ENCODE data around the gene TLE1.
"Not testable (repeated sequence)": the region's sequence is repeated elsewhere in the genome, so short reads cannot be mapped to it uniquely, and the experiment has no call there.

Gene TLE1

GRCh38 chr9:81652058-81652687, 37.2 kb downstream of the TLE1 start:
- DNase-seq, result no peak

GRCh38 chr9:81650586-81651515, 38.5 kb downstream of the TLE1 start:
- no peak for DNase-seq

DNA sequence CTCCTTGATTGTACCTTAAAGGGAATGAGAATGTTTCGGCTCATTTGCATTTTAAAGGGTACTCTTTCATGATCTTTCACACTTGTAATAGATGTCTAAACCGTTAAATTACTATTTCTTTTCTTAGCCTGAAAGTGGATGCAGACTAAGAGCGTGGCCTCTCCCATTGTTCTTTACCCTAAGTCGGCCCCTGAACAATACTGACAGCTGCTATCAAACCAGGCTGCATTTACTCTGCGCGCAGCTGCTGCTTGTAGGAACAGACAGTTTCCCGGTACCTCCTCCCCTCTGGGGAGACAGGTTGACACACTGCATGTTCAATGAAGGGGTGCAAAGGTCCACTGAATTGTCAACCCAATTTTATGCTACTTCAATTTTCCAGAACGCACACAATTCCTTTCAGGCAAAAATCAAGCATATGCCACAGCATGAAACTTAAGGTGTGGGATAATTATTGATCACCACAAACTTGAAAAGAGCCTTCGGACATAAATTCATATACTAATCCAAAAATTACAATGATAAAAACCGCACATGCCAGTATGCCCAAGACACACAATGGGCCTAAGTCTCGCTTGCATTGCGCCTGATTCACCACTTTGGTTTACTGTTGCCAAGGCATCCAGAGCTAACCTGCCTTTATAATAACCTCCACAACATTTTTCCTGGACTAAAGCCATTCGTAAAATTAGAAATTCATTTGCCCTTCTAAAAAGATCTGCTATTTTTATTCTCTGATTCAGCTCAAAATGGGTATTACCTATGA, 39.7 kb downstream of the TLE1 start:
- peak; percentile 41 for DNase-seq

GRCh38 chr9:81648891-81649290, 40.5 kb downstream of the TLE1 start:
- no peak for DNase-seq

GRCh38 chr9:81646337-81646736, 43.0 kb downstream of the TLE1 start:
- no peak for DNase-seq

- DNase-seq, result not testable (repeated sequence)
These were observed 44.8 kb downstream of the TLE1 start for GRCh38 chr9:81644513-81644912.

DNA sequence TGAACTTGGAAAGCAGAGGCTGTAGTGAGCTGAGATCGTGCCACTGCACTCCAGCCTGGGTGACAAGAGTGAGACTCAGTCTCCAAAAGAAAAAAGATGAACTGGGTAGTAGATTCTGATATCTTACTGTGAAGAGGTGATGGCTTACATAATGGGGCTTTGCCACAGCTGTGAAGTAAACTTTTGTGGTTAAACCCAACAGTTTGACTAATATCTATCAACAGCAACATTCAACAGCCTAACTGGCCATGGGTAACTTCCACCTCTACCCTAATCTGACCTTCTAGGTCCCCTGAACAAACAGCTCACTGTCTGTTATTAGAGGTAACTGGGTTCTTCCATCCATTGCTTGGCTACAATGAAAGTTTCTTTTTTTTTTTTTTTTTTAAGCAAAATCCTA, 52.1 kb downstream of the TLE1 start:
- no peak for DNase-seq

- DNase-seq, result no peak
These were observed 53.1 kb downstream of the TLE1 start for GRCh38 chr9:81636255-81636599.

- no peak for DNase-seq
These were observed 53.7 kb downstream of the TLE1 start for GRCh38 chr9:81635521-81636254.

DNA sequence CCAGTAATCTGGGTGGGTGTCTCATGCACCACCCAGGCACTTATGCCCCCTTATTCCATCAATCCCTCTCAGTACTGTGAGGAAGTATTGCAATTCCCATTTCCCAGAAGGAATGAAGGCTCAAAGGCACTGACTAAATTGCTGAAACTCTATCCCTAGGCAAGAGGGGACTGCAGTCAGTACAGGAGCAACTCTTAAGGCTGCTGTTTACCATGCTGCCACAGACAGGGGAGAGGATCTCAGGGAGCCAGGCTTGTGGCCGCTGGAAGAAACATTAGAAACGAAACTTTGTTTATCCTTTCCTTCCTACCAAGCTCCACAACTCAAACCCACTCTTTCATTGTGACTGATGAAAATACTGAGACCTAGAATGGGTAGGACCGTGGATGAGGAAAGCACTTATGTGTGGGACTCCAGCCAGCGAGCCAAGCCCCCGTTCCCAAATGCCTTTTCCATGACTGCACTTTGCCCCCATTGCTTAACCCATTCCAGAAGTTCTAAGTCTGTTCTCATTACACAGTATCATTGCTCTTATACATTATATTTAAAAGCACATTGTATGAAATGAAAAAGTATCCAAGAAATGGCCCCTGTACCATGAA, 54.3 kb downstream of the TLE1 start:
- no peak for DNase-seq

DNA sequence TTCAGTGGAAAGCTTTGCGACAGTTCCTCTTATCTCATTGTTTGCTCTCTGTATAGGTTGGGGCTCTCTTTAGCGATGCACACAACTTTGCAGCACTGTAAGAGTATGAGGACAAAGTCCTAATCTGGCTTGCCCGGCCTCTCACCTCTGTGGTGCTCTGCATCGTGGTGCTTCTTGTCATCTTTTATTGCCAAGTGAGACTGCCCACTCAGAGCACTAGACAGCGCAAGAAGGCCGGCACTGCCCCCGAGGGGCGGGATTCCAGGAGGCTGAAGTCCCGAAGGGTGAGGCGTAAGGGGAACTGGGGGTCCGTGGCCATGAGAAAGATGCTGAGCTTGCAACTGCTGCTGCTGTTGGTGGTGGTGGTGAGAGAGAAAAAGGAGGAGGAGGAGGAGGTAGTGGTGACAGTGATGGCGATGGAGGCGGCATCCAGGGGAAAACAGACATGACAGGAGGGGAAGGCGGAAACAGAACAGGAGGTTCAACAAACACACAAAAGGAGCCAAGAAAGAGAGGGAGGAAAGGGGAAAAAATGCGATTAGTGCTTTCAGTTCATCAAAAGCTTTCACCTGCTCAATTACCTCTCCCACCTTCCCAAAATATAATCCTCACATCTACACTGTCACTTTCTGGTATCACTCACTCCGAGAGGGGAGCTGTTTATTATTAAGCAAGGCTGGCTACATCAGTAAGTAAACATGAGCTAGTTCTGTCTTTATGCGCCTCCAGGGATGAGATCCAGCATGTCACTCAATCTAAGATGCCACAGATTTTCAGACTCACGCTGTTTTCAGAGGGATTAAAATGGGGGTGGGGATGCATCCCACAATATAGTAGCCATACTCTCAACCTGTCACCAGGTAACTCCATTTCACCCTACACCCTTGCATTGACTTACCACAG, 55.1 kb downstream of the TLE1 start:
- no peak for DNase-seq

- no peak for DNase-seq
These were observed 56.7 kb downstream of the TLE1 start for GRCh38 chr9:81632599-81632998.

DNA sequence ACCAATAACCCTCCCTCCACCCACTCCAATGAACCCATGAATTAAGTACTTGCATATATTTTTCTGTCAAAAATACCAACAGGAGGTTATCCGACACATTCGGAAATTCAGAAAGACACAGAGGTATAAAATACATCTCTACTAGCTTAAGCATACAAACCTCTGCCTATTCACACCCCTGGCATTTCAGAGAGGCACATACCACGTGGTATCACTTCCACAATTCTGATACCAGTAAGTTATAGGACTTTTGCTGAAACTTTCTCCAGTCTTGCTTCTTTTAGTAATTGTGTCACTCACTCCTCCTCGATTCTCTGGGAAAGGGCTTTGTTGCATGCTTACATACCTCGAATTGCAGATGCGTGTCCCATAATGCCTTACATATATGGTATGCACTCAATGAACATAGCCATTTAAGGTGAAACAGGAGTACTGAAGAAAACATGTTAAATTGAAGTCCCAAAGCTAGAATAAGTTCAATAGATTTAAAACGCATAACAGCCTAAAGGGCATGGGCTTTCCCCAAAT, 58.1 kb downstream of the TLE1 start:
- DNase-seq, result no peak

- DNase-seq, result no peak
These were observed 59.9 kb downstream of the TLE1 start for GRCh38 chr9:81629440-81629839.

DNA sequence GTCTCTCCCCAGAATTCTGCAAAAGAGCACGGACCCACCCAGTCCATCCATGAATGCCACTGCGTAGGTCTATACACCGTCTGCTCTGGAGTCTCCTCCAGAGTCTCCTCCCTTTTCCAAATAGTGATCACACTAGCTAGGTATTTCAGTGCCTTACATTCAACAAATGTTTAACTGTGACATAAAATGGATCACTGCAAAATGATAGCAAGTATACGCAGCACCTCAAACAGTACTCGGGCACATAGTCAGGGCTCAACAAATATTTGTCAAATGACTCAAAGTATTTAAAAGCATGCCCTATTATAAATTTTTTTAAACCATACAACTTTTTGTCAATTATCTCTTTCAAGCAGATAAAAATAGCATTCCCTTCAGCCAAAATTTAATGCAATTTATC, 60.5 kb downstream of the TLE1 start:
- no peak for DNase-seq

DNA sequence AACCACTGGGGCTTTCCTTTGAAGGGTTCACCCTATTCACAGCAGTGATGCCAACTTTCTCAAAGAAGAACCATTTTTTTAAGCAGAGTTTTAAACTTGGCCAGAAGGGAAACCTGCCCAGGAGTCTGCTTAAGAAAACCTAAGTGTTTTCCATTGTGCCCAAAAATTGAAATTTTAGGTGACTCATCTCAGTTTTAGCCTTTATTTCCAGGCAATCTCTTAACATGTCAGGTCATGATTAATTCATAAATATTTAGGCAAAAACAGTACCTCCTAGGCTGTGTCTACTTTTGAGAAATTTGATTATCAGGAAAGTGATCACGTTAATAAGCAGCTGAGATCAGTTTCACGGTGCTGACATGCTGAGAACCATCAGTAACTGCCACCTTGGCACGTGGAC, 61.9 kb downstream of the TLE1 start:
- no peak for DNase-seq

- DNase-seq, result no peak
These were observed 62.8 kb downstream of the TLE1 start for GRCh38 chr9:81626511-81626910.

GRCh38 chr9:81625969-81626368, 63.4 kb downstream of the TLE1 start:
- no peak for DNase-seq

- no peak for DNase-seq
These were observed 65.6 kb downstream of the TLE1 start for GRCh38 chr9:81623778-81624177.

- DNase-seq, result peak; percentile 17
These were observed 66.7 kb downstream of the TLE1 start for GRCh38 chr9:81622471-81623255.

Measured in NCI-H1092 (cell line).